HL-60 (cell line): Measurements from ENCODE around the gene CAPN13.

ENCODE experiments used
- DNase-seq, 2 experiments: peaks; one replicate each; pipeline ENCODE4 v3.0.0-alpha.2; 2010 to 2020; ENCODE audit warnings: low read depth in 1 of 2, low spot score in 1 of 2
- H3K27ac ChIP-seq: fragments of 250-450 bp; sonication (Bioruptor Pico); replicated peaks from 2 replicates; pipeline ENCODE4 v1.5.1; 2020; ENCODE audit warnings: mild to moderate bottlenecking, moderate library complexity
- H3K27me3 ChIP-seq: fragments of 250-450 bp; sonication (Bioruptor Pico); 2 replicates; pipeline ENCODE4 v1.5.1; 2021; ENCODE audit warnings: mild to moderate bottlenecking, moderate library complexity; ENCODE audit not compliant: insufficient read depth, poor library complexity, severe bottlenecking
- H3K4me3 ChIP-seq: replicated peaks from 2 replicates; pipeline ENCODE4 v1.5.1; 2011; ENCODE audit warnings: mild to moderate bottlenecking, control low read depth, low read length; ENCODE audit not compliant: insufficient read depth
- GABPA ChIP-seq: IDR thresholded peaks from 2 replicates; pipeline ENCODE4 v1.6.1; 2012; ENCODE audit warnings: low read depth
- POLR2AphosphoS5 ChIP-seq: IDR thresholded peaks from 2 replicates; pipeline ENCODE4 v1.6.1; 2012; ENCODE audit warnings: low read depth
- REST ChIP-seq: IDR thresholded peaks from 2 replicates; pipeline ENCODE4 v1.6.1; 2012; ENCODE audit warnings: low read depth; ENCODE audit not compliant: insufficient replicate concordance
- SPI1 ChIP-seq: IDR thresholded peaks from 2 replicates; pipeline ENCODE4 v1.6.1; 2012; ENCODE audit warnings: low read depth, mild to moderate bottlenecking, borderline replicate concordance
- TF ChIP-seq, protein P1 (sequence below): IDR thresholded peaks from one replicate; pipeline ENCODE4 v1.5.1; 2011; ENCODE audit warnings: low read length, control low read depth, inconsistent platforms; ENCODE audit not compliant: insufficient read depth

Gene CAPN13

DNA sequence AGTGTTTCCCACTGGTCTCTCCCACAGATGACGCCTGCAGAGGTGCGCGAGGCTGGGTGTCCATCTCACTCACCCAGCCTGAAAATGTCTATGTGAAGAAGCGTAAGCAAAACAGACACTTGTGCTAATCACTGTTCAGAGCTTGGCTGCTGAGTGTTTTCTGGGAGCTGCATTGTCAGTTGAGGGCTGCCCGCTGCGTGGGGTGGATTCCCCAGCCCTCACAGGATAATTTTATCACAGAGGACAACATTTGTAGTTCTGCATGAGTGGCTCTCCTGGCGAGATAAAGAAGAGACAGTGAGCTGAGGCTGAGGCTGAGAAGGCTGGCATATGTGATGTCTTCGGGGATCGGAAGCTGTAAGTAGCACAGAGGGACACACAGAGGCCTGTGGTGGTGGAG is 16.2 kb upstream of the CAPN13 start:
- TF ChIP-seq SPI1, result no peak
- no peak for TF ChIP-seq GABPA
- no peak for TF ChIP-seq REST
- TF ChIP-seq, protein P1, sequence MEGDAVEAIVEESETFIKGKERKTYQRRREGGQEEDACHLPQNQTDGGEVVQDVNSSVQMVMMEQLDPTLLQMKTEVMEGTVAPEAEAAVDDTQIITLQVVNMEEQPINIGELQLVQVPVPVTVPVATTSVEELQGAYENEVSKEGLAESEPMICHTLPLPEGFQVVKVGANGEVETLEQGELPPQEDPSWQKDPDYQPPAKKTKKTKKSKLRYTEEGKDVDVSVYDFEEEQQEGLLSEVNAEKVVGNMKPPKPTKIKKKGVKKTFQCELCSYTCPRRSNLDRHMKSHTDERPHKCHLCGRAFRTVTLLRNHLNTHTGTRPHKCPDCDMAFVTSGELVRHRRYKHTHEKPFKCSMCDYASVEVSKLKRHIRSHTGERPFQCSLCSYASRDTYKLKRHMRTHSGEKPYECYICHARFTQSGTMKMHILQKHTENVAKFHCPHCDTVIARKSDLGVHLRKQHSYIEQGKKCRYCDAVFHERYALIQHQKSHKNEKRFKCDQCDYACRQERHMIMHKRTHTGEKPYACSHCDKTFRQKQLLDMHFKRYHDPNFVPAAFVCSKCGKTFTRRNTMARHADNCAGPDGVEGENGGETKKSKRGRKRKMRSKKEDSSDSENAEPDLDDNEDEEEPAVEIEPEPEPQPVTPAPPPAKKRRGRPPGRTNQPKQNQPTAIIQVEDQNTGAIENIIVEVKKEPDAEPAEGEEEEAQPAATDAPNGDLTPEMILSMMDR, result no peak
- TF ChIP-seq POLR2AphosphoS5, result no peak
- Histone ChIP-seq H3K4me3 (no peak overlapping the region), H3K27me3 (no peaks in the 10 kb centered on the region), H3K27ac (no peak overlapping the region)
- no peak for DNase-seq

DNA sequence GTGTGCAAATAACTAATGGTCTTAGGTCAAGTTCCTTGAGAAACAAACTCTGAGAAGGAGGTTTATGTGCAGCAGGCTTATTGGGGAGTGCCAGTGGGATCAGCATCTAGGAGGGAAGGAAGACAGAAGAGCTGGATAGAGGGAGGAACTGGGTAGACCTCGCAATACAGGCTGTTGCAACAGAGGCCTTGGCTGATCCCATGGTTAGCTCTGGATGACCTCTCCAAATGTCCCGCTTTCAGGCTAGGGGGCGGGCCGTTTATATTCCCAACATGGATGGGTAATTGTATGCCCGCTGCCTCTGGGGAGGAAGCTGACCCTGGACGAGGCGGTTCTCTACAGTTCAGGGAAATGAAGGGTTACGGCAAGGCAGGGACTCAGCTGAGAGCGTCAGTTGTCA is 14.7 kb upstream of the CAPN13 start:
- Histone ChIP-seq H3K27ac (no peak overlapping the region), H3K4me3 (no peak overlapping the region), H3K27me3 (no peaks in the 10 kb centered on the region)
- no peak for DNase-seq
- TF ChIP-seq POLR2AphosphoS5 (no peak), REST (no peak), GABPA (no peak), SPI1 (no peak)
- TF ChIP-seq, protein P1, result no peak

GRCh38 chr2:30820381-30821055 is 13.3 kb upstream of the CAPN13 start:
- H3K4me3 ChIP-seq, result no peak overlapping the region
- H3K27me3 ChIP-seq, result no peaks in the 10 kb centered on the region
- TF ChIP-seq POLR2AphosphoS5, result no peak
- no peak for TF ChIP-seq REST
- TF ChIP-seq, protein P1, result no peak
- TF ChIP-seq SPI1, result no peak
- TF ChIP-seq GABPA, result no peak
- no peak for DNase-seq
- H3K27ac ChIP-seq, result no peak overlapping the region
